ENCODE measurements around the gene ARFIP2. TPM values are rescaled to one million over a fixed set of nuclear protein-coding genes. Genes with fewer than 3 reads are reported as not detected.

Gene ARFIP2
- polyA plus RNA-seq, 1 donor (not counting 4 experiments of a cell fraction or from before 2014, with no cell fraction given) = 66.3 TPM

GRCh38 chr11:6427516-6427915, 53.6 kb downstream of the ARFIP2 start:
- Histone ChIP-seq H3K4me2 (ENCODE audit: control insufficient read depth, extremely low read depth, insufficient read depth, low read depth, low read length) (no peak overlapping the region), H3K4me3 (ENCODE audit: control insufficient read depth in 2 of 3, extremely low read depth in 1 of 3, insufficient read depth in 2 of 3, low read depth in 1 of 3, low read length in 3 of 3) (no peak overlapping the region), H4K20me1 (ENCODE audit: control insufficient read depth, extremely low read depth, insufficient read depth, low read length) (no peaks in the 10 kb centered on the region), H3K9ac (ENCODE audit: control insufficient read depth, extremely low read depth, insufficient read depth, low read length) (no peak overlapping the region), H2AFZ (ENCODE audit: control insufficient read depth, low read length) (no peak overlapping the region), H3K9me3 (ENCODE audit: control insufficient read depth, low read depth, low read length) (no peaks in the 10 kb centered on the region), H3K79me2 (ENCODE audit: control insufficient read depth, insufficient read depth, low read length) (no peaks in the 10 kb centered on the region), H3K27ac (ENCODE audit: control insufficient read depth, insufficient read depth, low read length) (no peak overlapping the region), H3K4me1 (ENCODE audit: control insufficient read depth, extremely low read depth, insufficient read depth, low read length) (peaks cover 8% of the 10 kb centered on the region), H3K27me3 (ENCODE audit: control insufficient read depth, extremely low read depth, insufficient read depth, low read length) (peaks cover 6% of the 10 kb centered on the region), H3K9me1 (ENCODE audit: control insufficient read depth, extremely low read depth, insufficient read depth, low read length) (no peaks in the 10 kb centered on the region), H3K36me3 (ENCODE audit: control insufficient read depth in 2 of 2, extremely low read depth in 1 of 2, insufficient read depth in 2 of 2, low read length in 2 of 2) (no peaks in the 10 kb centered on the region)
- DNase-seq (ENCODE audit: low read depth, low spot score) (no peak), FAIRE-seq (no peak)
- TF ChIP-seq EZH2 (IDR thresholded peaks at IDR 0.05; ENCODE audit: low read length) (no peak), CTCF (optimal IDR thresholded peaks at IDR 0.05 in 1 of 3, IDR thresholded peaks at IDR 0.05 in 1 of 3, conservative IDR thresholded peaks at IDR 0.05 in 1 of 3; ENCODE audit: extremely low read depth in 1 of 3, insufficient read depth in 2 of 3, low read length in 3 of 3) (no peak)
- dilution Hi-C loops (cut with MboI; ENCODE audit: extremely low pct_ligation_motif_present, low sequenced_read_pairs) = no loop called here

Other genes with a start within 250 kb of the ARFIP2 start
- 15.2 to 31.6 TPM (median 18.7 TPM) in 3 replicates for gene FHIP1B, start 246.7 kb downstream of the ARFIP2 start, polyA plus RNA-seq
- 0.09 to 0.18 TPM in 2 of 3 replicates, not detected in the other for gene CNGA4, start 242.2 kb downstream of the ARFIP2 start, polyA plus RNA-seq
- gene CCKBR, start 221.5 kb downstream of the ARFIP2 start, polyA plus RNA-seq = not detected in 3 replicates
- gene CAVIN3, start 160.8 kb downstream of the ARFIP2 start, polyA plus RNA-seq = 26.0 to 43.0 TPM (median 30.1 TPM) in 3 replicates
- 7.3 to 12.6 TPM (median 8.0 TPM) in 3 replicates for gene SMPD1, start 90.9 kb downstream of the ARFIP2 start, polyA plus RNA-seq
- gene APBB1, start 62.2 kb downstream of the ARFIP2 start, polyA plus RNA-seq = 3.7 to 7.4 TPM (median 5.0 TPM) in 3 replicates
- gene HPX, start 40.3 kb downstream of the ARFIP2 start, polyA plus RNA-seq = 0.35 to 1.5 TPM (median 0.76 TPM) in 3 replicates
- gene TRIM3, start 7.4 kb downstream of the ARFIP2 start, polyA plus RNA-seq = 9.7 to 12.6 TPM (median 10.3 TPM) in 3 replicates
- gene TIMM10B, start 170 bp upstream of the ARFIP2 start, polyA plus RNA-seq = 32.9 to 39.7 TPM (median 34.1 TPM) in 3 replicates
- 2.1 to 3.5 TPM (median 2.9 TPM) in 3 replicates for gene DNHD1, start 15.9 kb upstream of the ARFIP2 start, polyA plus RNA-seq
- 12.1 to 15.9 TPM (median 15.0 TPM) in 3 replicates for gene RRP8, start 122.3 kb upstream of the ARFIP2 start, polyA plus RNA-seq
- 103 to 164 TPM (median 117 TPM) in 3 replicates for gene ILK, start 122.4 kb upstream of the ARFIP2 start, polyA plus RNA-seq
- 120 to 181 TPM (median 165 TPM) in 3 replicates for gene TAF10, start 130.9 kb upstream of the ARFIP2 start, polyA plus RNA-seq
- 34.8 to 61.3 TPM (median 55.3 TPM) in 3 replicates for gene TPP1, start 138.1 kb upstream of the ARFIP2 start, polyA plus RNA-seq
- 0.03 to 0.05 TPM (median 0.03 TPM) in 3 replicates for gene DCHS1, start 174.5 kb upstream of the ARFIP2 start, polyA plus RNA-seq
- 52.1 to 96.3 TPM (median 81.0 TPM) in 3 replicates for gene MRPL17, start 202.0 kb upstream of the ARFIP2 start, polyA plus RNA-seq

All from keratinocyte (primary cell).